Amygdala (tissue), 56 donors: Measurements from ENCODE around the gene WWOX.

ENCODE experiments used
- DNase-seq, 56 donors: peaks; one replicate each; lab custom pipeline; 2025; lab: John Stamatoyannopoulos, UW

WWOX gene

DNA sequence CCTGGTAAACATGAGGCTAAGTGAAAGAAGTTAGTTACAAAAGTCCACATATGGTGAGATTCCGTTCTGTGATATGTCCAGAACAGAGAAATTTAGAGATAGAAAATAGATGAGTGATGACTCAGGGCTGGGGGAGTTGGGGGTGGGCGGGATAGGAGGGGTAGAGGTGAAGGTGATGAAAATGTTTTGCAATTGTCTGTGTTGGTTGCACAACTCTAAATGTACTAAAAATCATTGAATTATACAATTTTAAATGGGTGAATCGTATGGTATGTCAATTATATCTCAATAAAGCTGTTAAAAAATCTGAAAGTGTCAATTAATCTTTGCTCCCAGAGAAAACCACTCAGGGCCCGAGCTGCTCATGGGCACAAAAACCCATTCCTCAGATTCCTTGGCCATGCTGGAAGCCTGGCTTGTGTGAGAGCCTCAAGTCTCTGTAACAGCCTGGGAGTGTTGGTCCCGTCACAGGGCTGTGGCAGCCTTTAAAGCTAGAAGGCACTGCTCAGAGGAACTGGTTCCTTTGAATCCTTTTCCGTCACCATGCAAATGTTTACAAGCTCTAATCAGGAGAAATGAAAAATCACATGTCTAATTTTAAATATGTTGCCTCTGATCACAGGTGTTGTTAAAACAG is 225.3 kb downstream of the WWOX start:
- DNase-seq, result no peak

- DNase-seq, result no peak
Observed at GRCh38 chr16:78325468-78326352, 226.3 kb downstream of the WWOX start.

DNA sequence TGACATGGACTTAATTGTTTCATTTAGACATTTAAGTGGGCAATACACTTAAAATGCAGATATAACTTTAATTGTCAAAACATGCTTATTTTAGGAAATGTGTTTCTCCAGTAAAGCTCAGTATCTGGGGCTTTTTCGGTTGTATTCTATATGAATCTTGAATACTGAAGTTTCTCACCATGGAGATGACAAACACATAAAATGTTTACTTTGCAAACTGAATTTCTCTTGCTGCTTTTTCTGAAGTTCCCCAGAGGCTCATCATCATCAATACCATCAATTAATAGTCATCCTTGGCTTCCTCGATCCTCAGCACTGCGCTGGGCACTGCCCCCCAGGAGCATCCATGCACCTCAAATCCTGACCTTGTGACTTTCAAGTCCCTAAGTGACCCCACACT is 227.3 kb downstream of the WWOX start:
- DNase-seq, result no peak

GRCh38 chr16:78331731-78332130 is 232.3 kb downstream of the WWOX start:
- no peak for DNase-seq

DNA sequence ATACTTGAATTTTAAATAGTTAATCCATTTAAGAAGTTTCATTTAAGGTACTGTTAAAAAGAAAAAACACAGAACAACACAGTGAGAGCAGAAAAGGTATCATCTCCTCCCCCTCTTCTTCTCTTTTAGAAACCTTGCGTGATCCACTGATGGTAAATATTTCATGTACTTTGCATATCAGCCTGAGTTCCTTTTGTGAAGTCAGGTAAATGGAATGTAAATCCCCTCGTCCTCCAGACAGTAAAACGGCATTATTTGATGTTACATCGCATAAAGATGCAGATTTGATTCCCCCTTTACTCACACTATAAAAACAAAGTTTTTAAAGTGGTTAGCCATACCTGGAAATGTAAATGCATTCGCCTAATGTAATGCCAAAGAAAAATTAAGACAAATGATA is 234.4 kb downstream of the WWOX start:
- no peak for DNase-seq

- DNase-seq, result no peak
Observed at GRCh38 chr16:78340590-78340989, 241.1 kb downstream of the WWOX start.

DNA sequence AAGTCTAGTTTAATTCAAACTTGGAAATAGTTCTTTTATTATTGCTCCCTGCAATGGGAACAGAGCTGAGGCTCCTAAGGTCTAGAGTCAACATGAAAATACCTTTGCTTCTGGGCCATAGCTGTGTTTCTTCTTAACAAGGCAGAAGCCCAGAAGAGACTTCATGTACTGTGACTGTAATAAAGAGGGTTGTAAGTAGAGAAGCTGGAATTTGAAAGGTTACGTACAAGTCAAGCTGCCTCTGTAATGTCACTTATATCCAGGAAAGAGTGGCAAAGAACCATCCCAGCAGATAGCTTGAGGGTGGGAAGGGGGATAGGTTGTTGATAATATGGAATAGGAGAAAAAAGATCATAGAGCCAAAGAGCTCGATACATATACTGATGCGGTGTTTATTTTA is 248.6 kb downstream of the WWOX start:
- no peak for DNase-seq

GRCh38 chr16:78348886-78349285 is 249.4 kb downstream of the WWOX start:
- no peak for DNase-seq

- DNase-seq, result no peak
Observed at GRCh38 chr16:78352184-78352583, 252.7 kb downstream of the WWOX start.

- no peak for DNase-seq
Observed at GRCh38 chr16:78353640-78354275, 254.3 kb downstream of the WWOX start.

DNA sequence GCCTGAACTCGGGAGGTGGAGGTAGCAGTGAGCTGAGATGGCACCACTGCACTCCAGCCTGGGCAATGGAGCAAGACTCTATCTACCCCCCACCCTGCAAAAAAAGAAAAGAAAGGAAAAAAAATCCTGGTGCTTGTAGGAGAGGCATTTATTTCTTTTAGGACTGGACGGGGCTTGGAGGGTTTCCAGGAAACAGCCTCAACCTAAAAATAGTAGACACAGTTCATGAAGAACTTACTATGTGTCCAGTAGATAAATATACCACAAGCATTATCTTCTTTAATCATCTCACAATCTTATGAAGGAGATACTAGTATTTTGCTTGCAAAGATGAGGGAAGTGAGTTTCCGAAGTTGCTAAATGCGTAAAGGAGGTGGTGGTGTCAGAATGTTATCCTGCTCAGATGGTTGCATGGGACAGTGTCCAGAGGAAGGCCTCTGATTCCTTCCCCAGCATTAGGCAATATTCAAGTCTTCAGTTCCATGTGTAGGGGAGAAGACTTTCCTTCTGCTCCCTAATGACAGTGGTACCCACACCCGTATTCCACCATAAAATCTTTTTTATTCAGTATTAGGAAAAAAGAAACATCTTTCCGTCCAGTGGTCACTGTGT is 263.2 kb downstream of the WWOX start:
- no peak for DNase-seq

GRCh38 chr16:78363843-78364555 is 264.5 kb downstream of the WWOX start:
- no peak for DNase-seq

GRCh38 chr16:78364556-78364880 is 265.1 kb downstream of the WWOX start:
- no peak for DNase-seq

DNA sequence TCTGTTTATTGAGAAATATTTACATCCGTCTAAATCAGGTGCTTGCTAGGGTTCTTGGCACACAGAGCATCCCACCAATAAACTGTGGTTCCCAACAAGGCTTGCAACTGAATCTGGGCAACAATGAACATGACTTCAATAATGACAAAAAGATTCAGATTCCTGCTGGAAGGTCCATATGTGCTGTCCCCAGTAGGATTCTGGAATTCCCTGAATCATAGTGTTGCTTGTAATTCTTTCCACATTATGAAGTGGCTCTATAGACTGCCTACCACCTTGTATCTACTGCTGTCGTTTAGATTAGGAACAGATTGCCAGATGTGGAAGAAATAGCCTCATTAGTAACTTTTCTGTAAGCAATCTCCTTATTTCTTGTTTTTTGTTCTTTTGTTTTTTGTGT is 265.9 kb downstream of the WWOX start:
- DNase-seq, result no peak

GRCh38 chr16:78368121-78369102 is 269.0 kb downstream of the WWOX start:
- no peak for DNase-seq

- no peak for DNase-seq
Observed at GRCh38 chr16:78372277-78372676, 272.8 kb downstream of the WWOX start.

DNA sequence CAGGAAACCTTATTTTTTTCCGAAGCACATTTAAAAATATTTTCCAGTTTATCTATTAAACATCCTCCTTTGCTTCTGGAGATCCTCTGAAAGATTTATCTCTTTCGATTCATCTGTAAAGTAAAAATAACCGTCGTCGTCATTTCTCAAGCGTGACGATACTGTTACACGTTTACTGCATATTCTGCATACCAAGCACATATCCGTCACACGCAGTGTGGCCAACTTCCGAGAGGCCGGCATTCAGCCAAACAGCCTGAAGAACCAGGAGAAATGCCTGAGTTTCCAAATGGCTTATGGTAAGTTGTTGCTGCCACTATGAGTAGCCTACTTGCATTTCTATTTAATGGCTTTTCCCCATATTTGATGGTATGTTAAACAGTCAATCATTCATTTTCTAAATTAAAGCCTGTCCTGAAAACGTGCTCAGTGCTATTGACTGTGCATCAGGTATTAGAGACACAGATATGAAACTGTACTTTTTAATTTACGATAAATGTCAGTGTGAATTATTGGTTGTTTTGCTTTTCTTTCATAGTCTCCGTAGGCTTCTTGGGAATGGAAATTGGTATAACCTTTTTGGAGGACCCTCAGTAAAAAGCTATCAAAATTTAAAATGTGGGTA is 275.7 kb downstream of the WWOX start:
- DNase-seq, result no peak

- DNase-seq, result no peak
Observed at GRCh38 chr16:78376452-78376851, 277.0 kb downstream of the WWOX start.

- no peak for DNase-seq
Observed at GRCh38 chr16:78377312-78377711, 277.9 kb downstream of the WWOX start.
